HepG2 (cell line): ENCODE data around the gene OR6F1. TPM values are rescaled to one million over a fixed set of nuclear protein-coding genes. Genes with fewer than 3 reads are reported as not detected.

Experiments used
- ATAC-seq: fragments of 200-7000 bp; cut with Tn5 transposase; 3 replicates; pipeline ENCODE4 v1.9.1; 2020; ENCODE audit warnings: mild to moderate bottlenecking, moderate library complexity
- BruUV-seq: library from RNA; stranded (reverse); fragments of 400-500 nt; replicated peaks from 2 replicates; lab custom pipeline; 2021; lab: Mats Ljungman, UMichigan
- CTCF ChIA-PET: fragments of 300-600 bp; formaldehyde crosslinking; extraction: SDS; loops from one replicate; lab custom pipeline; 2021; ENCODE audit warnings: low total read pairs, inconsistent platforms, low intra/inter-chr PET ratio; lab: Yijun Ruan, JAX
- POLR2A ChIA-PET: fragments of 350-600 bp; sonication (Branson Sonifier 250); formaldehyde crosslinking; loops from one replicate; lab custom pipeline; 2020; ENCODE audit warnings: antibody characterized with exemption, inconsistent platforms; lab: Yijun Ruan, JAX
- DNase-seq: peaks from one replicate; pipeline ENCODE4 v3.0.0-alpha.2; 2015; ENCODE audit warnings: low spot score
- FAIRE-seq: peaks from 3 replicates; lab custom pipeline; 2011; peaks lifted over from hg19 to GRCh38; lab: Jason Lieb, UNC
- H2AFZ ChIP-seq: one replicate; pipeline ENCODE4 v1.6.1; 2011; ENCODE audit warnings: low read length, inconsistent platforms
- H3K27ac ChIP-seq: fragments of 300-600 bp; 3 replicates; pipeline ENCODE4 v1.8.0; 2011; ENCODE audit warnings: mixed run types, mild to moderate bottlenecking, mixed read lengths, low read length, inconsistent platforms; ENCODE audit not compliant: insufficient read depth; ENCODE audit errors: extremely low read length
- H3K27me3 ChIP-seq, 2 experiments: fragments of 200-600 bp in 1 of 2; 2 replicates in 1 of 2; 3 replicates in 1 of 2; pipeline versions ENCODE4 v1.6.0 to v1.8.0; 2011; ENCODE audit warnings: low read length in 2 of 2, mild to moderate bottlenecking in 2 of 2, moderate library complexity in 2 of 2, inconsistent platforms in 1 of 2; ENCODE audit not compliant: insufficient read depth in 2 of 2, control insufficient read depth in 1 of 2
- H3K36me3 ChIP-seq, 2 experiments: fragments of 200-600 bp in 1 of 2; replicated peaks in 1 of 2; 2 replicates in 1 of 2; 3 replicates in 1 of 2; pipeline versions ENCODE4 v1.5.1 to v1.8.0; 2011; ENCODE audit warnings: low read length in 2 of 2, inconsistent platforms in 1 of 2; ENCODE audit not compliant: insufficient read depth in 2 of 2, control insufficient read depth in 1 of 2
- H3K4me1 ChIP-seq: 2 replicates; pipeline ENCODE4 v1.5.1; 2012; ENCODE audit warnings: low read length, inconsistent platforms; ENCODE audit not compliant: insufficient read depth
- H3K4me2 ChIP-seq: 2 replicates; pipeline ENCODE4 v1.6.0; 2011; ENCODE audit warnings: low read depth, low read length, inconsistent platforms
- H3K4me3 ChIP-seq, 3 experiments: fragments of 200-600 bp in 1 of 3; sonication (generic), shearing (Covaris generic) in 1 of 3; replicated peaks in 1 of 3; 2 replicates each; pipeline ENCODE4 v1.5.1; 2011 to 2016; ENCODE audit warnings: low read length in 3 of 3, inconsistent platforms in 2 of 3, low read depth in 2 of 3, mild to moderate bottlenecking in 2 of 3, control low read depth in 1 of 3, mixed read lengths in 1 of 3; ENCODE audit not compliant: insufficient read depth in 1 of 3
- H3K79me2 ChIP-seq: one replicate; pipeline ENCODE4 v1.6.1; 2011; ENCODE audit warnings: low read length, inconsistent platforms; ENCODE audit not compliant: insufficient read depth
- H3K9ac ChIP-seq: 2 replicates; pipeline ENCODE4 v1.6.0; 2011; ENCODE audit warnings: mild to moderate bottlenecking, low read depth, low read length, inconsistent platforms; ENCODE audit not compliant: insufficient read depth
- H3K9me3 ChIP-seq: 2 replicates; pipeline ENCODE4 v1.5.1; 2012; ENCODE audit warnings: mild to moderate bottlenecking, low read length
- H4K20me1 ChIP-seq: 2 replicates; pipeline ENCODE4 v1.6.0; 2011; ENCODE audit warnings: inconsistent platforms, mild to moderate bottlenecking, low read length, moderate library complexity; ENCODE audit not compliant: insufficient read depth
- DPF2 ChIP-seq: sonication (generic); formaldehyde crosslinking; IDR thresholded peaks from 2 replicates; pipeline ENCODE4 v1.4.0; 2020; ENCODE audit warnings: mild to moderate bottlenecking, low read depth, missing genetic modification reagents, borderline replicate concordance
- ERF ChIP-seq: IDR thresholded peaks from 2 replicates; pipeline ENCODE4 v1.6.1; 2018; ENCODE audit warnings: missing biosample characterization, missing genetic modification reagents
- GLI4 ChIP-seq: sonication (generic); formaldehyde crosslinking; IDR thresholded peaks from 2 replicates; pipeline ENCODE4 v1.5.1; 2020; ENCODE audit warnings: missing genetic modification reagents, mild to moderate bottlenecking, moderate library complexity, borderline replicate concordance
- KAT8 ChIP-seq: IDR thresholded peaks from 2 replicates; pipeline ENCODE4 v1.6.1; 2016; ENCODE audit warnings: missing genetic modification reagents, missing compliant biosample characterization
- SALL2 ChIP-seq: sonication (generic); formaldehyde crosslinking; IDR thresholded peaks from 2 replicates; pipeline ENCODE4 v1.8.1; 2023; ENCODE audit warnings: mild to moderate bottlenecking, missing genetic modification reagents, inconsistent platforms
- SPEN ChIP-seq: sonication (generic); formaldehyde crosslinking; IDR thresholded peaks from 2 replicates; pipeline ENCODE4 v1.5.1; 2020; ENCODE audit warnings: low read depth, mild to moderate bottlenecking, missing genetic modification reagents
- ZBTB3 ChIP-seq: sonication (generic); formaldehyde crosslinking; IDR thresholded peaks from 2 replicates; pipeline ENCODE4 v1.4.0; 2020; ENCODE audit warnings: low read depth, mild to moderate bottlenecking, moderate library complexity, missing genetic modification reagents, borderline replicate concordance
- ZBTB46 ChIP-seq: sonication (generic); formaldehyde crosslinking; IDR thresholded peaks from 2 replicates; pipeline ENCODE4 v1.4.0; 2020; ENCODE audit warnings: mild to moderate bottlenecking, missing genetic modification reagents, borderline replicate concordance
- ZKSCAN1 ChIP-seq: fragments of 150-350 bp; IDR thresholded peaks from 2 replicates; pipeline ENCODE4 v1.6.1; 2014; ENCODE audit warnings: low read length
- ZNF18 ChIP-seq: sonication (generic); formaldehyde crosslinking; IDR thresholded peaks from 2 replicates; pipeline ENCODE4 v1.8.0; 2022; ENCODE audit warnings: mild to moderate bottlenecking, missing genetic modification reagents; ENCODE audit not compliant: insufficient replicate concordance
- ZNF296 ChIP-seq: sonication (generic); formaldehyde crosslinking; conservative IDR thresholded peaks from 2 replicates; pipeline ENCODE4 v1.5.0; 2020; ENCODE audit warnings: mild to moderate bottlenecking, missing genetic modification reagents
- WGBS: methylation state at CpG from one replicate; pipeline ENCODE4 v1.1.6; 2017; ENCODE audit warnings: low lambda C conversion rate; 5-methylcytosine and 5-hydroxymethylcytosine counted together
- in situ Hi-C: cut with HindIII; loops from 2 replicates; pipeline ENCODE4 v1.10.0; 2017; ENCODE audit warnings: low pct_unique_long_range_greater_than_20kb; ENCODE audit not compliant: extremely low pct_ligation_motif_present
- intact Hi-C: fragments of 100-400 bp; cut with micrococcal nuclease; formaldehyde crosslinking; loops from one replicate; pipeline ENCODE4 v1.10.0; 2022; ENCODE audit not compliant: unreplicated experiment
- polyA plus RNA-seq, 8 experiments: library from polyadenylated mRNA; depleted of rRNA in 3 of 8; stranded (reverse) in 7 of 8; unstranded in 1 of 8; fragments of >200 nt; fragmentation: Illumina TruSeq in 4 of 8; extraction: Trizol in 4 of 8; gene quantifications; 2 replicates each; pipeline versions ENCODE4 v1.2.1 to v1.2.3, GENCODE V29; 2011 to 2016; ENCODE audit warnings: low read depth in 4 of 8, missing spikeins in 1 of 8, mixed read lengths in 1 of 8; ENCODE audit not compliant: insufficient read depth in 1 of 8
- total RNA-seq, 5 experiments: library from RNA; depleted of rRNA; stranded (reverse); fragments of >200 nt; fragmentation: Illumina TruSeq; extraction: Trizol; gene quantifications; 2 replicates each; pipeline ENCODE4 v1.2.3, GENCODE V29; 2016; ENCODE audit warnings: low read depth in 1 of 5
- TF ChIP-seq, protein P1 (sequence below): IDR thresholded peaks from 2 replicates; pipeline ENCODE4 v1.6.1; 2016; ENCODE audit warnings: missing biosample characterization, missing genetic modification reagents, low read depth
- TF ChIP-seq, protein P2 (sequence below): sonication (generic); formaldehyde crosslinking; IDR thresholded peaks from 2 replicates; pipeline ENCODE4 v1.5.1; 2020; ENCODE audit warnings: mild to moderate bottlenecking, missing genetic modification reagents, borderline replicate concordance

Gene OR6F1
- total and polyA plus RNA-seq, 2 of the 13 experiments (the other 11 are each of a cell fraction or from before 2014, with no cell fraction given), result not detected

GRCh38 chr1:247741756-247742155, 25.3 kb upstream of the OR6F1 start:
- Histone ChIP-seq H3K27me3 (no peaks in the 10 kb centered on the region), H3K79me2 (no peaks in the 10 kb centered on the region), H3K9me3 (peaks cover 92% of the 10 kb centered on the region), H3K27ac (no peak overlapping the region), H2AFZ (no peak overlapping the region), H3K4me1 (no peaks in the 10 kb centered on the region), H3K4me2 (no peak overlapping the region), H3K36me3 (no peaks in the 10 kb centered on the region), H3K9ac (no peak overlapping the region), H4K20me1 (no peaks in the 10 kb centered on the region), H3K4me3 (no peak overlapping the region)
- WGBS, result 10% methylated on average over 5 of the region's 5 CpGs
- intact Hi-C loops (no loop called here), in situ Hi-C loops (no loop called here)
- ATAC-seq (no peak), FAIRE-seq (no peak), DNase-seq (no peak)
- TF ChIP-seq ZBTB3 (no peak), DPF2 (no peak), ZBTB46 (no peak), ZNF296 (no peak), ZNF18 (CRISPR knock-in tag) (no peak), ERF (CRISPR knock-in tag) (no peak), SALL2 (CRISPR knock-in tag) (no peak), SPEN (CRISPR knock-in tag) (no peak), GLI4 (CRISPR knock-in tag) (no peak), KAT8 (no peak), ZKSCAN1 (no peak)
- TF ChIP-seq, protein P1, sequence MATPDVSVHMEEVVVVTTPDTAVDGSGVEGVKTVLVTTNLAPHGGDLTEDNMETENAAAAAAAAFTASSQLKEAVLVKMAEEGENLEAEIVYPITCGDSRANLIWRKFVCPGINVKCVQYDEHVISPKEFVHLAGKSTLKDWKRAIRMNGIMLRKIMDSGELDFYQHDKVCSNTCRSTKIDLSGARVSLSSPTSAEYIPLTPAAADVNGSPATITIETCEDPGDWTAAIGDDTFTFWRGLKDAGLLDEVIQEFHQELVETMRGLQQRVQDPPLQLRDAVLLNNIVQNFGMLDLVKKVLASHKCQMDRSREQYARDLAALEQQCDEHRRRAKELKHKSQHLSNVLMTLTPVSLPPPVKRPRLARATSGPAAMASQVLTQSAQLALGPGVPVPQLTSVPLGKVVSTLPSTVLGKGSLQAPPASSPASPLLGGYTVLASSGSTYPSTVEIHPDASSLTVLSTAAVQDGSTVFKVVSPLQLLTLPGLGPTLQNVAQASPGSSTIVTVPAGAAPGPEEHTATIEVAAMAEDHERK (CRISPR knock-in tag), result no peak
- TF ChIP-seq, protein P2, sequence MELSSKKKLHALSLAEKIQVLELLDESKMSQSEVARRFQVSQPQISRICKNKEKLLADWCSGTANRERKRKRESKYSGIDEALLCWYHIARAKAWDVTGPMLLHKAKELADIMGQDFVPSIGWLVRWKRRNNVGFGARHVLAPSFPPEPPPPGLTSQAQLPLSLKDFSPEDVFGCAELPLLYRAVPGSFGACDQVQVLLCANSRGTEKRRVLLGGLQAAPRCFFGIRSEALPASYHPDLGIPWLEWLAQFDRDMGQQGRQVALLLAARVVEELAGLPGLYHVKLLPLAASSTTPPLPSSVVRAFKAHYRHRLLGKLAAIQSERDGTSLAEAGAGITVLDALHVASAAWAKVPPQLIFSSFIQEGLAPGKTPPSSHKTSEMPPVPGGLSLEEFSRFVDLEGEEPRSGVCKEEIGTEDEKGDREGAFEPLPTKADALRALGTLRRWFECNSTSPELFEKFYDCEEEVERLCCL (CRISPR knock-in tag), result no peak
- ChIA-PET POLR2A (no interaction called here), CTCF (no interaction called here)
- BruUV-seq, result no TSS peak
